Kidney capillary endothelial cell (primary cell): Measurements from ENCODE around the gene P2RX6.
"Not testable (repeated sequence)": the region's sequence is repeated elsewhere in the genome, so short reads cannot be mapped to it uniquely, and the experiment has no call there.

ENCODE experiments used
- DNase-seq: peaks from one replicate; pipeline ENCODE4 v3.0.0-alpha.2; 2018; ENCODE audit warnings: low spot score

P2RX6 gene

GRCh38 chr22:21052715-21053459 lies 37.9 kb downstream of the P2RX6 start:
- DNase-seq: no peak

GRCh38 chr22:21054046-21054713 lies 39.2 kb downstream of the P2RX6 start:
- DNase-seq: no peak

DNA sequence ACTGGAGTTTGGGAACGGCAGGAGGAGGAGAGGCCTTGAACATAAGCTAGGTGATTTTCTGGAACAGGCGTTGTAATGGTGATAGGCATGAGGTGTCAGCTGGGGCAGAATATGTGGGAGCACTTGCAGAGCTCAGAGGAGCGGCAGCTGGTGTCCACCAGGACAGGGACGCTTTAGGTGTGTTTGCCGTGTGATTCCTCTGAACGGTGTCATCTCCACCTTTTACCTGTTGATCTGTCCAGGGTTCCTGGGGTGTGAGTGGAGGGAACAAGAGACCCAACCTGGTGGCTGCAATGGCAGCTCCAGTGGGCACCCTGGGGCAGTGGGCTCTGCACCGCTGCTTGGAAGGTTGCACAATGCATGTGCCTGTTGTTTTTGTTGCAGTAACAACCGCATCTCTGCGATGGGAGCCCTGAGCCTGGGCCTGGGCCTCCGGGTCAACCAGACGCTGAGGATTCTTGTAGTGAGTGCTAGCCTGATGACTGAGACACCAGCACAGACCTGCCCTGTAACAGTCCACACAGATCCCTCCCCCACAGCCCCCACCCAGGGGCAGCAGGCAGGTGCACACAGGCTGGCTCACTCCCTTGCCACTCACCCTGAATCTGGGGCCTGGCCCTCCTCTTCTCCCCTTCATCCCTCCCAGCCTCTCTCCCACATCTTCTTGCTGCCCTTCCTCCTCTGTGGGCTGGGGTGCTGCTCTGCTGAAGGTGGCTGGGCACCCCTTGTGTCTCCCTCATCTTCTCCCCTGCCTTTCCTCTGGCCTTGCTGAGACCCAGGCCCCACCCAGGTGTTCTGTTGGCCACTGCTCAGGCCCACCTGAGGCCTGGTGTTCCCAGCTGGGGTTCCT lies 40.0 kb downstream of the P2RX6 start:
- no peak for DNase-seq

- no peak for DNase-seq
These were observed 40.5 kb downstream of the P2RX6 start for GRCh38 chr22:21055564-21055834.

- no peak for DNase-seq
These were observed 40.9 kb downstream of the P2RX6 start for GRCh38 chr22:21055880-21056319.

GRCh38 chr22:21060363-21060762 lies 45.4 kb downstream of the P2RX6 start:
- DNase-seq: not testable (repeated sequence)

DNA sequence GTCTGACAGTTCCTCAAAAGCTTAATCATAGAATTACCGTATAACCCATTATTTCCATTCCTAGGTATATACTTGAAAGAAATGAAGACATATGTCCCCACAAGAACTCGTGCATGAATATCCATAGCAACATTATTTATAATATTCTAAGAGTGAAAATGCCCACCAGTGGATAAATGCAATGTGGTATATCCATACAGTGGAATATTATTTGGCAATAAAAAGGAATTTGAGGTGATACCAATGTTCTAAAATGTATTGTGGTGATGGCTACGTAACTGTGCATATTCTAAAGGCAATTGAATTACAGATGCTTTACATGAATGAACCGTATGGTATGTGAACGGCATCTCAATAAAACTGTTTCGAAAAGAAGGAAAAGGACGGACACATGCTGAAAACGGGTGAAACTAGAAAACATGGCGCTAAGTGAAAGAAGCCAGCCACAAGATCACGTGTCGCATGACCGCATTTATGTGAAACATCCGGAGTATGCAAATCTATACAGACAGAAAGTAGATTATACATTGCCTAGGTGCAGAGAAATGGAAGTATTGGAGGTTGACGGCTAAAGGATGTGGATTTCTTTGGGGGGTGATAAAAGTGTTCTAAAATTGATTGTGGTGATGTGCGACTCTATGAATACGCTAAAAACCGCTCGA lies 46.8 kb downstream of the P2RX6 start:
- DNase-seq: not testable (repeated sequence)

DNA sequence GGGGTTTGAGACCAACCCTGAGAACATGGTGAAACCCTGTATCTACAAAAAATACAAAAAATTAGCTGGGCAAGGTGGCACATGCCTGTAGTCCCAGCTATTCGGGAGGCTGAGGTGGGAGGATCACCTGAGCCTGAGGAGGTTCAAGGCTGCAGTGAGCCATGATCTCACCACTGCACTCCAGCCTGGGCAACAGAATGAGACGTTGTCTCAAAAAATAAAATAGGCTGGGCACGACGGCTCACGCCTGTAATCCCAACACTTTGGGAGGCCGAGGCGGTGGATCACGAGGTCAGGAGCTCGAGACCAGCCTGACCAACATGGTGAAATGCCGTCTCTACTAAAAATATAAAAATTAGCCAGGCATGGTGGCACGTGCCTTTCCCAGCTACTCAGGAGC lies 49.5 kb downstream of the P2RX6 start:
- not testable (repeated sequence) for DNase-seq

DNA sequence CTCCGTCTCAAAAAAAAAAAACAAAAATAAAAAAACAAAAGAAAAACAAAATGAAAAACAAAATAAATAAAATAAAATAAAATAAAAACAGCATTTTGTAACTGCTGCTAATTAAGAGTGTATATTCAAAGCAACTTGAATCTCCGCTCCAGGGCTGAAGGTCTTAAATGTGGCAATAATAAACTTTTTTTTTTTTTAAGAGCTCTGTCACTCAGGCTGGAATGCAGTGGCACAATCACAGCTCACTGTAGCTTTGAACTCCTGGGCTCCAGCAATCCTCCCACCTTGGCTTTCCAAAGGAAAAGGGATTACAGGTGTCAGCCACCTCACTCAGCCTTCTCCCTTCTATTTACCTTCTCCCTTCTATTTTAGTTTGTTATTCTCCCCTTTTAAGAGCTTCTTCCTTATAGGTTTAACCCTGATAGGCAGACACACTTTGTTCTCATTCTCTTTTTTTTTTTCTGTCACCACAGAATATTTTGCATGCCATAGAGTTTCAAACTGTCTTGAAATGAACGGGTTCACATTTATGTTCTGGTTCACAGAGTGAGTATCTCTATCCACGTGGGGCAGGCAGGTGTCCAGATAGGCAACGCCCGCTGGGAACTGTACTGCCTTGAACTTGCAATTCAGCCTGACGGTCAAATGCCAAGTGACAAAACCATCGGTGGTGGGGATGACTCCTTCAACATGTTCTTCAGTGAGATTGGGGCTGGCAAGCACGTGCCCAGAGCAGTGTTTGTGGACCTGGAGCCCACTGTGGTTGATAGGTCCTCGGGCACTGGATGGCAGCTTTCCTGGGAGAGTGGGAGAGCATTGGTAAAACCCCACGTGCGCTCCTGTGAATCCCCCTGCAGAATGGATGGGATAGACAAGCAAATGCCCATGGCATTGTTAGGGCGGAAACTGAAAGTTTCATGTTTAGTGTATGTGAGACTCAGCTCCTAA lies 50.2 kb downstream of the P2RX6 start:
- no peak for DNase-seq

DNA sequence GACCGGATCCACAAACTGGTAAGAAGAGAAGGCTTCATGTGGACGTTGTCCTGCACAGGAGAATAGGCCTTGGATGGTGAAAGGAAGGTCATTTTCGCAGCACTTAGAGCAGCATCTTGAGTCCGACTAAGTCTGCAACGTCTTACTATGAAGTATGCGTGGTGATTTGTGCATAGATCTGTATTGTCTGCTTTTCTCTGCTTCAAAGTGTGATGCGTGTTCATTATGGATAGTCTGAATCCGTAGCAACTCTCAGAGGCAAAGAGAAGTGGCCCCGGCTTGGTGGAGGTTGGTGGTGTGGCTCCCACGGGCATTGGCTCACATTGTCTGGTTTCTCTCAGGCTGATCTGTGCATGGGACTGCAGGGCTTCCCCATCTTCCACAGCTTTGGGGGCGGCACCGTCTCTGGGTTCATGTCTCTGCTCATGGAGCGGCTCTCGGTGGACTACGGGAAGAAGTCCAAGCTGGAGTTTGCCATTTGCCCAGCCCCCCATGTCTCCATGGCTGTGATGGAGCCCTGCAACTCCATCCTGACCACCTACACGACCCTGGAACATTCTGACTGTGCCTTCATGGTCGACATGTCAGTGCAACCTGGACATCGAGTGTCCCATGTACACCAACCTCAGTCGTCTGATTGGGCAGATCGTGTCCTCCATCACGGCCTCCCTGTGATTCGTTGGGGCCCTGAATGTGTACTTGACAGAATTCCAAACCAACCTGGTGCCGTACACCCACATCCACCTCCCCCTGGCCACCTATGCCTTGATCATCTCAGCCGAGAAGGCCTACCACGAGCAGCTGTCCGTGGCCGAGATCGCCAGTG lies 52.3 kb downstream of the P2RX6 start:
- no peak for DNase-seq

GRCh38 chr22:21067901-21068680 lies 53.1 kb downstream of the P2RX6 start:
- DNase-seq: no peak

DNA sequence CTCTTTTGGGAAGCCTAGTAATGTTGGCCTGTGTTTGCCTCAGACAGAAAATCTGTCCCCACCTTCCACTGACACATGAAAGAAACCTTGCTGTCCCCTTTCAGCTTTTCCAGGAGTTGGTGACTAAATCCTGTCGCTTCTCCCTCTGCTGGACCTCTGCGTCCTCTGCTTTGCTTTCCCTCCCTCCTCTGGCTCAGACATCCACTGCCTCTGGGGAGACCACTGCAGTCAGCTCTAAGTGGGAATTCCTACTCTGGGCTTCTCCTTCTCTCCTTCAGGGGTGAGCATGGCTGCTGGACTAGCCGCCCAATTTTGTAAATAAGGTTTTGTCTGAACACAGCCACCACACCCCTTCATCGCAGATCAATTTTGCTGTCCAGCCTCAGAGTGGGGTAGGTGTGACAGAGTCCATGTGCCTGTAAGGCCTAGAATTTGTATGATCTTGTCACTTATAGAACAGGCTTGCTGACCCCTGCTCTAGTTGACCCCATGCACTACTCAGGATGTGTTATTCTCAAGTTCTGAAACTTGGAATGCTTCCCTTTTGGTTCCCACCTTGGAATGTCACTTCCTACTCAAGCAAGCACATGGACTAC lies 53.8 kb downstream of the P2RX6 start:
- DNase-seq: no peak

GRCh38 chr22:21069375-21069774 lies 54.4 kb downstream of the P2RX6 start:
- DNase-seq: no peak

DNA sequence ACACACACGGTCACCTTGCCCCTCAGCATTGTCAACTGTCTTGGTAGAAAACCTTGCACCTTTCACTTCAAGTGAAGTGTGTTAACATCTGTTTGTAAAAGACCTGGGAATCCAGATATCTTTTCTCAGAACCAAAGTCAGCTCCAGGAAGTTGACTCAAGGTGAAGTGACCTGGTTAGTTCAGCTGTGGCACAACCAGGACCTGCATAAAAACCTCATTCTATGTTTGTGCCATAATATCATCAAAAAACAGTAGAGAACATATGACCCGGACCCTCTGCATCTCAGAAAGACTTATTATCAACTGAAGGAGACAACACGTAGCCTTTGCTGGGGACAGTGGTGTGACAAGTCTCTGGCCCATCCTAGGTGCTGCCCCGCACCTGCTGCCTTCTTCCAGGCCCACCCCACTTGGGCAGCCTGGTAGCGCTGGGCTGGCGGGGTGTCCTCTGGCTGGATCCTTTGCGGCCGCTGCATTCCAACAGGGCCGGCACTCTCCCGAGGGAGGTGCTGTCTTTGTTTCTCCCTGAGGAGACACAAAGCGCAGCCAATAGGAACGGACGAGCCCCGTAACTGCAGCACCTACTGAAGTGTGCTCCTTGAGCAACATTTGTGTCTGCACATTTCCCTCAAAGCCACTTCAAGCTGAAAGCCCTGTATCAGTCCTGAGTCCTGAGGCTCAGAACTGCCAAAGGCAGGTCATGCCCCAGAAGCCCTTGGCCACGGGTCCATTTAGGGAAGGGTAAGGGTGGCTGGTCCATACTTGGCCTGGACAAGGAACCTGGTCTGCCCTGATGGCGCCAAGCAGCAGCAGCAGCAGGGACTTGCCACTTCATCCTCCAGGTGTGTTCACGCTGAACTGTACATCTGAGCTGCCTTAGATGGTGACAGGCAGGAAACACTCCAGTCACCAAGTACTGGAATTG lies 56.0 kb downstream of the P2RX6 start:
- DNase-seq: no peak

DNA sequence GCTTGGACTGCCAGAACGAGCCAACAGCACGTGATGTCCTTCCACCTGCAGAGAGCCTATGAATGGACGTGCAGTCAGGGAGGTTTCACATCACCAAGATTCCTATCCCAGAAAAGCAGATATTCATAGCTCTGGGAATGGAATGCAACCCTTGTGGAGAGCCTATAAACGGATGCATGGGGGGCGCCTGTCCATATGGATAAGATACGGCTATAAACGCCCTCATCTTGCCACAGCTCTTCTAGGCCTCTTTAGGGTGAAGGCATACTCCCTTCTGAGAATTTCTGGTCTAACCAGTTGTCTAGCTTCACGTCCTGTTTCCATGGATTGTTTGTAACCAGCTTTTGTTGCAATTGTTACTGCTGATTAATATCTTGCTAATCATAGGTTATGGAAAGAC lies 56.8 kb downstream of the P2RX6 start:
- not testable (repeated sequence) for DNase-seq

GRCh38 chr22:21073023-21073422 lies 58.1 kb downstream of the P2RX6 start:
- DNase-seq: no peak

- no peak for DNase-seq
These were observed 58.5 kb downstream of the P2RX6 start for GRCh38 chr22:21073482-21073881.

DNA sequence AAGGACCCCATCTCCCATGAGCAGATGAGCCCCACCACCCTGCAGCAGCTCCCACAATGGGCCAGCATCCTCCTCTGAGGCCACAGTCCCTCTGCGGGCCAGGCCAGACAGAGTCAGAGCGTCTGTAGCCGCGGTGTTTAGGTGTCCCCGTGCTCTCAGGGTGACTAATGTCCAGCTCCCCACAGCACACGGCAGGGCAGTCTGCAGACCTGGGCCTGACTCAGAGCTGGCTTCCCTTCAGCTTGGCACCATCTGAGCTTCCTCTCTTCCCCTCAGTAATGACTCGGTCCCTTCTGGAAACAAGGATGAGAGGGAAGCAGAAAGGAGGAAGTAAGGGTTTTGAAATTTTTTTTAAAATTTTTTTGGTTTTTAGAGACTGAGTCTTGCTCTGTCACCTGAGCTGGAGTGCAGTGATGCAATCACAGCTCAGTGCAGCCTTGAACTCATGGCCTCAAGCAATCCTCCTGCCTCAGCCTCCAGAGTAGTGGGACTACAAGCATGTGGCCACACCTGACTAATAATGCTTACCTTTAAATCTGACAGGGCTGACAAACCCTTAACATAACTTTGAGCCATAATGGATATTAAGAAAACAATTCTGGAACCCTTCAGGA lies 59.2 kb downstream of the P2RX6 start:
- DNase-seq: peak; percentile 87
